ENCODE data around the gene NLRP12.
A peak's percentile ranks its signal among the peaks of the same experiment; 100 is the strongest.
"Not testable (repeated sequence)": the region's sequence is repeated elsewhere in the genome, so short reads cannot be mapped to it uniquely, and the experiment has no call there.

Gene NLRP12

GRCh38 chr19:53780506-53780905 lies 43.6 kb downstream of the NLRP12 start:
- DNase-seq (ENCODE audit: low read depth), result no peak

GRCh38 chr19:53775524-53775923 lies 48.6 kb downstream of the NLRP12 start:
- DNase-seq (ENCODE audit: low read depth), result no peak

- DNase-seq (ENCODE audit: low read depth), result not testable (repeated sequence)
Observed at GRCh38 chr19:53774491-53774890, 49.6 kb downstream of the NLRP12 start.

- no peak for DNase-seq (ENCODE audit: low read depth)
Observed at GRCh38 chr19:53773999-53774398, 50.1 kb downstream of the NLRP12 start.

- peak; percentile 42 for DNase-seq (ENCODE audit: low read depth)
Observed at GRCh38 chr19:53772943-53773342, 51.2 kb downstream of the NLRP12 start.

GRCh38 chr19:53771144-53771543 lies 53.0 kb downstream of the NLRP12 start:
- no peak for DNase-seq (ENCODE audit: low read depth)

GRCh38 chr19:53769696-53770309 lies 54.3 kb downstream of the NLRP12 start:
- not testable (repeated sequence) for DNase-seq (ENCODE audit: low read depth)

GRCh38 chr19:53768401-53768800 lies 55.7 kb downstream of the NLRP12 start:
- no peak for DNase-seq (ENCODE audit: low read depth)

GRCh38 chr19:53758991-53759390 lies 65.1 kb downstream of the NLRP12 start:
- not testable (repeated sequence) for DNase-seq (ENCODE audit: low read depth)
